Measurements from ENCODE around the gene CLEC4C. TPM values are rescaled to one million over a fixed set of nuclear protein-coding genes. Genes with fewer than 3 reads are reported as not detected.
"Not testable (repeated sequence)": the region's sequence is repeated elsewhere in the genome, so short reads cannot be mapped to it uniquely, and the experiment has no call there.

The CLEC4C gene
- total and polyA plus RNA-seq, 2 of the 4 experiments (the other 2 are of a cell fraction), result not detected

GRCh38 chr12:7751941-7752922, 5.1 kb upstream of the CLEC4C start:
- H4K8ac ChIP-seq (ENCODE audit: low read depth in 2 of 2, low read length in 2 of 2); H2AFZ ChIP-seq (replicated peaks; ENCODE audit: low read length, poor library complexity); H3K79me1 ChIP-seq (ENCODE audit: low read depth in 1 of 2, low read length in 2 of 2); H2BK5ac ChIP-seq (ENCODE audit: low read depth, low read length, poor library complexity, severe bottlenecking); H3K36me3 ChIP-seq (ENCODE audit: control insufficient read depth, insufficient read depth, low read length); H3K4me3 ChIP-seq (ENCODE audit: insufficient read depth, low read depth, low read length); H3K14ac ChIP-seq (replicated peaks; ENCODE audit: low read depth, low read length); H4K20me1 ChIP-seq (ENCODE audit: insufficient read depth, low read length); H4K5ac ChIP-seq (ENCODE audit: low read depth, low read length); in situ Hi-C loops (cut with MboI; ENCODE audit: low sequenced_read_pairs); H3K4ac ChIP-seq (ENCODE audit: low read depth, low read length); H3K18ac ChIP-seq (ENCODE audit: low read depth, low read length); H3K4me2 ChIP-seq (ENCODE audit: low read depth, low read length); H4K91ac ChIP-seq (ENCODE audit: insufficient read depth, low read depth, low read length); intact Hi-C loops (cut with micrococcal nuclease); H3K9me3 ChIP-seq (ENCODE audit: control insufficient read depth, insufficient read depth, low read length); H2BK15ac ChIP-seq (ENCODE audit: low read depth, low read length); H2AK9ac ChIP-seq (replicated peaks; ENCODE audit: low read depth, low read length, poor library complexity); H2BK120ac ChIP-seq (ENCODE audit: low read depth, low read length); BruUV-seq (replicated peaks); H3K27me3 ChIP-seq (ENCODE audit: control insufficient read depth, insufficient read depth, low read length); H3K23ac ChIP-seq (ENCODE audit: low read depth, low read length); H3K27ac ChIP-seq (ENCODE audit: insufficient read depth, low read length); CTCF ChIA-PET; ATAC-seq (ENCODE audit: low read depth); H3K4me1 ChIP-seq (ENCODE audit: control insufficient read depth, insufficient read depth, low read length); H2AK5ac ChIP-seq (ENCODE audit: low read depth, low read length); H3K56ac ChIP-seq (ENCODE audit: extremely low read depth, insufficient read depth, low read length); H3K9ac ChIP-seq (ENCODE audit: low read depth, low read length); dilution Hi-C loops (cut with HindIII; ENCODE audit: low sequenced_read_pairs, unreplicated experiment); H2BK20ac ChIP-seq (ENCODE audit: low read depth, low read length); H3K9me1 ChIP-seq (ENCODE audit: insufficient read depth, low read length); DNase-seq: not testable (repeated sequence)
- WGBS, 2 experiments (ENCODE audit: extremely low coverage in 2 of 2, insufficient read length in 1 of 2), result 100% methylated on average over 1 of the region's 48 CpGs; no CpG with 5 or more reads in 1 of the 2 experiments
- POLR2A ChIA-PET (ENCODE audit: unreplicated experiment), result interaction anchor here (0.6 kb wide), 1 partner anchor 31 kb away, joined by 4 read pairs; no protein-coding TSS in a partner anchor

All from IMR-90 (cell line).